Smooth muscle cell (in vitro differentiated cells): ENCODE data around the gene C4BPB. TPM values are rescaled to one million over a fixed set of nuclear protein-coding genes. Genes with fewer than 3 reads are reported as not detected.

Experiments used
- DNase-seq: peaks from one replicate; lab custom pipeline; 2025; ENCODE audit not compliant: unreplicated experiment; lab: John Stamatoyannopoulos, UW
- H2AFZ ChIP-seq: fragments of 200-600 bp; sonication (generic); 2 replicates; pipeline ENCODE4 v1.6.0; 2016; ENCODE audit warnings: antibody characterized with exemption, low read depth, mild to moderate bottlenecking
- H3F3A ChIP-seq: fragments of 200-600 bp; sonication (generic); 2 replicates; pipeline ENCODE4 v1.6.0; 2017; ENCODE audit warnings: antibody characterized with exemption, low read depth
- H3K27ac ChIP-seq: fragments of 200-600 bp; sonication (generic); 2 replicates; pipeline ENCODE4 v1.5.1; 2016; ENCODE audit warnings: low read depth, mild to moderate bottlenecking
- H3K27me3 ChIP-seq: fragments of 200-600 bp; sonication (generic); 2 replicates; pipeline ENCODE4 v1.6.1; 2016; ENCODE audit warnings: low read depth, mild to moderate bottlenecking
- H3K36me3 ChIP-seq: fragments of 200-600 bp; sonication (generic); 2 replicates; pipeline ENCODE4 v1.5.1; 2016; ENCODE audit warnings: low read depth
- H3K4me1 ChIP-seq: fragments of 200-600 bp; sonication (generic); 2 replicates; pipeline ENCODE4 v1.5.1; 2016; ENCODE audit warnings: low read depth
- H3K4me2 ChIP-seq: fragments of 200-600 bp; sonication (generic); 2 replicates; pipeline ENCODE4 v1.6.0; 2016; ENCODE audit warnings: mild to moderate bottlenecking
- H3K4me3 ChIP-seq: fragments of 200-600 bp; sonication (generic); 2 replicates; pipeline ENCODE4 v1.5.1; 2016; ENCODE audit warnings: mild to moderate bottlenecking
- H3K79me2 ChIP-seq: fragments of 200-600 bp; sonication (generic); 2 replicates; pipeline ENCODE4 v1.6.0; 2016; ENCODE audit warnings: low read depth, mild to moderate bottlenecking
- H3K9ac ChIP-seq: fragments of 200-600 bp; sonication (generic); 2 replicates; pipeline ENCODE4 v1.6.0; 2016; ENCODE audit warnings: low read depth
- H3K9me3 ChIP-seq: fragments of 200-600 bp; sonication (generic); replicated peaks from 2 replicates; pipeline ENCODE4 v1.5.1; 2016; ENCODE audit warnings: low read depth
- H4K20me1 ChIP-seq: fragments of 200-600 bp; sonication (generic); 2 replicates; pipeline ENCODE4 v1.6.0; 2016; ENCODE audit warnings: low read depth
- WGBS: methylation state at CpG from one replicate; pipeline ENCODE4 v1.1.7; 2016; ENCODE audit warnings: low lambda C conversion rate; 5-methylcytosine and 5-hydroxymethylcytosine counted together
- polyA plus RNA-seq: library from polyadenylated mRNA; unstranded; fragments of >200 nt; fragmentation: Nextera tagmentation; extraction: Ambion mirVana; gene quantifications from 2 replicates; pipeline ENCODE4 v1.2.1, GENCODE V29; 2016
- total RNA-seq: library from RNA; depleted of rRNA; stranded (reverse); fragments of >200 nt; gene quantifications from 2 replicates; pipeline ENCODE4 v1.2.3, GENCODE V29; 2014
- TF ChIP-seq, protein P1 (sequence below): fragments of 200-600 bp; sonication (generic); IDR thresholded peaks from 2 replicates; pipeline ENCODE4 v1.5.1; 2017; ENCODE audit warnings: borderline replicate concordance, mild to moderate bottlenecking, antibody characterized with exemption; ENCODE audit not compliant: insufficient read depth, poor library complexity, severe bottlenecking

The C4BPB gene
- total and polyA plus RNA-seq, 2 experiments from 2014 or later, result 0.99 to 1.00 TPM

DNA sequence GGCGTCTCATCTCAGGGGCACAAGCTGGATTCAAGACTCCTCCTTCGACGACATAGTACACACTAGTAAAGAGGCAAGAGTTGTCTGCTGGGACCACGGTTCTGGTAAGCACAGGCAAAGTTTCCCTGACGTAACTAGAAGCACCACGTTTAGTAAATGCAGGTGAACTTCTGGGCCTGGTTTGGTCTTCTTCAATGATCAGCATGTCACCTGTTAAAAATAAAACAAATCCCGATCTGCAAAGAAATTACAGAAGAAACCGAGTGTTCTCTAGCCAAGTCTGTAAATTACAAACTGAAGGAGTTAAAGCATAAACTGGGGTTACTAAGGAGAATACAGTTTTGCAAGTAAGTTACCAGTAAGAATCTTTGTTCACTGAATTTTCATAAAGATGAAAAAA is 39.1 kb upstream of the C4BPB start:
- TF ChIP-seq, protein P1, sequence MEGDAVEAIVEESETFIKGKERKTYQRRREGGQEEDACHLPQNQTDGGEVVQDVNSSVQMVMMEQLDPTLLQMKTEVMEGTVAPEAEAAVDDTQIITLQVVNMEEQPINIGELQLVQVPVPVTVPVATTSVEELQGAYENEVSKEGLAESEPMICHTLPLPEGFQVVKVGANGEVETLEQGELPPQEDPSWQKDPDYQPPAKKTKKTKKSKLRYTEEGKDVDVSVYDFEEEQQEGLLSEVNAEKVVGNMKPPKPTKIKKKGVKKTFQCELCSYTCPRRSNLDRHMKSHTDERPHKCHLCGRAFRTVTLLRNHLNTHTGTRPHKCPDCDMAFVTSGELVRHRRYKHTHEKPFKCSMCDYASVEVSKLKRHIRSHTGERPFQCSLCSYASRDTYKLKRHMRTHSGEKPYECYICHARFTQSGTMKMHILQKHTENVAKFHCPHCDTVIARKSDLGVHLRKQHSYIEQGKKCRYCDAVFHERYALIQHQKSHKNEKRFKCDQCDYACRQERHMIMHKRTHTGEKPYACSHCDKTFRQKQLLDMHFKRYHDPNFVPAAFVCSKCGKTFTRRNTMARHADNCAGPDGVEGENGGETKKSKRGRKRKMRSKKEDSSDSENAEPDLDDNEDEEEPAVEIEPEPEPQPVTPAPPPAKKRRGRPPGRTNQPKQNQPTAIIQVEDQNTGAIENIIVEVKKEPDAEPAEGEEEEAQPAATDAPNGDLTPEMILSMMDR, result no peak
- H3K4me1 ChIP-seq, result peaks cover 42% of the 10 kb centered on the region
- DNase-seq, result no peak
- H3K27me3 ChIP-seq, result no peaks in the 10 kb centered on the region
- H3K27ac ChIP-seq, result peak overlapping the region; percentile 97
- peaks cover 5% of the 10 kb centered on the region for H3F3A ChIP-seq
- H3K9ac ChIP-seq, result peak overlapping the region; percentile 96
- H3K9me3 ChIP-seq, result no peaks in the 10 kb centered on the region
- no peaks in the 10 kb centered on the region for H3K36me3 ChIP-seq
- peaks cover 50% of the 10 kb centered on the region for H4K20me1 ChIP-seq
- peaks cover 54% of the 10 kb centered on the region for H3K79me2 ChIP-seq
- 70% methylated on average over 8 of the region's 8 CpGs for WGBS
- no peak overlapping the region for H2AFZ ChIP-seq
- peak overlapping the region; percentile 77 for H3K4me3 ChIP-seq
- peak overlapping the region; percentile 91 for H3K4me2 ChIP-seq

DNA sequence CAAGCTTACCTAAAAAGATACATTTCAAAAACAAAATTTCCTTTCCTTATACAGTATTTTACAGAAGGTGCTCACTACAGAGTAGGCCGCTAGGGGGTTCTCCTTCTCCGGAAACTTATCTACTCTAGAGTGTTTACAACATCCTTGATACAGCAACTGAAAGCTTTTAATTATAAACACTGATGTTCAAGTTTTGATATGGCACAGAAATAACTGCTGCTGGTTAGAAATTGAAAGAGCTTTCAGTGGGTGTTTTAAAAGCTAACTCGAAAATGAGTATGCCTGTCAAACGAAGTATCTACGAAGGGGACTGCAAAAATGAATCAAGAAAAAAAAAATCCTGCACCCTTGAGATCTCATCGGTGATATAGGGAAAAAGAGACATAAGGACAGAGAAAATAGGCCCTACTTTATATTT is 38.7 kb upstream of the C4BPB start:
- Histone ChIP-seq H4K20me1 (peaks cover 47% of the 10 kb centered on the region), H3K4me3 (peak overlapping the region; percentile 77), H3K27me3 (no peaks in the 10 kb centered on the region), H3K27ac (peak overlapping the region; percentile 97), H3K79me2 (peaks cover 54% of the 10 kb centered on the region), H3K4me1 (peaks cover 42% of the 10 kb centered on the region), H3K4me2 (peak overlapping the region; percentile 91), H3K9ac (peak overlapping the region; percentile 96), H2AFZ (peak overlapping the region; percentile 6), H3K9me3 (no peaks in the 10 kb centered on the region), H3F3A (peaks cover 5% of the 10 kb centered on the region), H3K36me3 (no peaks in the 10 kb centered on the region)
- TF ChIP-seq, protein P1, result peak; percentile 81
- DNase-seq, result no peak
- 1% methylated on average over 6 of the region's 6 CpGs for WGBS

DNA sequence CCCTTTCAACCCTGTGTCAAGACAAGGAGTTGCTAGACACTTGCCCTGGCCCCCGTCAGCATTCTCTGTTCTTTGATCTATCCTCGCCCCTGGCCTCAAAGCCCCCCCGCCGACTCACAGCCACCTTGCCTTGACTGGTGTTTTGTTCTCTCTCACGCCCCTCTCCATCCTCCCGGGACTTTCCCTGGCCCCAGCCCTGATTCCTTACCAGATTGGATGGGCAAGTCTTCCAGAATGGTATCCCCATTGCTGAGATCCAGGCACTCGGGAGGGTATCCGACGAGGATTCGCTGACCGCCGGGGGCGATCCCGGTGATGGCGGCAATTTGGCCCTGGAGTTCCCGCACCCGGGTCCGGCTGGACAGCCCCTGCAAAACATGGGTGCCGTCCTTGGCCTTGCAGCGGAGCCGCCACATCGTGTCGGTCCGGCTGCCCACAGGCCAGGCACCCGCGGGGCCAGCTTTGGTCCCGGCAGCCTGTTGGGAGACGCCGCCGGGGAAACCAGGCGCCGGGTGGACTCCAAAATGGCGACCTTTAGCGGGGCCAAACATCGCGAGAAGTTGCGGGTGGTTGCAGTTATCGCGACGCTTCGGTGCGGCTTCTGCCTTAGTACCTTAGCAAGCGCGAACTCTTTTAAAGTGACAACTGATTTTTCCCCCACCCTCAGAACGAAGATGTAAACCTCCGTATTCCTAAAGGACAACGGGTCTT is 38.0 kb upstream of the C4BPB start:
- Histone ChIP-seq H4K20me1 (peaks cover 41% of the 10 kb centered on the region), H3K9me3 (no peaks in the 10 kb centered on the region), H3K9ac (peak overlapping the region; percentile 96), H3K4me3 (peak overlapping the region; percentile 77), H3K79me2 (peaks cover 49% of the 10 kb centered on the region), H3F3A (peaks cover 5% of the 10 kb centered on the region), H3K4me1 (peaks cover 38% of the 10 kb centered on the region), H2AFZ (peak overlapping the region; percentile 92), H3K27ac (peak overlapping the region; percentile 97), H3K27me3 (no peaks in the 10 kb centered on the region), H3K4me2 (peak overlapping the region; percentile 91), H3K36me3 (no peaks in the 10 kb centered on the region)
- peak; percentile 70 for DNase-seq
- WGBS, result 2% methylated on average over 47 of the region's 47 CpGs
- TF ChIP-seq, protein P1, result no peak
